Neural cell (in vitro differentiated cells): ENCODE measurements around the gene CFAP299. TPM values are rescaled to one million over a fixed set of nuclear protein-coding genes. Genes with fewer than 3 reads are reported as not detected.

ENCODE experiments used
- H2AFZ ChIP-seq: fragments of 200-600, 300-800 bp; sonication (generic), shearing (Covaris generic); 2 replicates; pipeline ENCODE4 v1.6.0; 2014; ENCODE audit warnings: low read depth, mild to moderate bottlenecking, antibody characterized with exemption, low read length, moderate library complexity
- H3F3A ChIP-seq: fragments of 200-600 bp; shearing (Covaris generic); 2 replicates; pipeline ENCODE4 v1.6.1; 2016; ENCODE audit warnings: mild to moderate bottlenecking, moderate library complexity, mixed read lengths, antibody characterized with exemption, low read length; ENCODE audit not compliant: insufficient read depth, poor library complexity, severe bottlenecking
- H3K27ac ChIP-seq: fragments of 200-600, 300-800 bp; sonication (generic), shearing (Covaris generic); 2 replicates; pipeline ENCODE4 v1.5.1; 2014; ENCODE audit warnings: mild to moderate bottlenecking, low read length, moderate library complexity
- H3K27me3 ChIP-seq: fragments of 300-800, 200-600 bp; sonication (generic), shearing (Covaris generic); 2 replicates; pipeline ENCODE4 v1.6.0; 2014; ENCODE audit warnings: mild to moderate bottlenecking, low read depth, low read length, moderate library complexity; ENCODE audit not compliant: insufficient read depth
- H3K36me3 ChIP-seq: fragments of 300-800, 200-600 bp; sonication (generic), shearing (Covaris generic); 2 replicates; pipeline ENCODE4 v1.5.1; 2014; ENCODE audit warnings: mild to moderate bottlenecking, antibody characterized with exemption, low read length, moderate library complexity; ENCODE audit not compliant: insufficient read depth
- H3K4me2 ChIP-seq: fragments of 300-800, 200-600 bp; sonication (generic), shearing (Covaris generic); 2 replicates; pipeline ENCODE4 v1.6.0; 2014; ENCODE audit warnings: mild to moderate bottlenecking, low read length
- H3K4me3 ChIP-seq: fragments of 300-800, 200-600 bp; sonication (generic), shearing (Covaris generic); 2 replicates; pipeline ENCODE4 v1.5.1; 2014; ENCODE audit warnings: mild to moderate bottlenecking, low read length, moderate library complexity
- H3K79me2 ChIP-seq: fragments of 200-600 bp; shearing (Covaris generic); replicated peaks from 2 replicates; pipeline ENCODE4 v1.6.0; 2014; ENCODE audit warnings: mild to moderate bottlenecking, low read length, moderate library complexity; ENCODE audit not compliant: insufficient read depth
- H3K9ac ChIP-seq: fragments of 300-800, 200-600 bp; sonication (generic), shearing (Covaris generic); 2 replicates; pipeline ENCODE4 v1.6.1; 2016; ENCODE audit warnings: mild to moderate bottlenecking, low read length, mixed read lengths
- H3K9me2 ChIP-seq: fragments of 200-600 bp; shearing (Covaris generic); 2 replicates; pipeline ENCODE4 v1.6.1; 2016; ENCODE audit warnings: mild to moderate bottlenecking, low read length, mixed read lengths; ENCODE audit not compliant: insufficient read depth
- H3K9me3 ChIP-seq: fragments of 200-600, 300-800 bp; sonication (generic), shearing (Covaris generic); 2 replicates; pipeline ENCODE4 v1.6.1; 2016; ENCODE audit warnings: mild to moderate bottlenecking, mixed run types, low read length, moderate library complexity, mixed read lengths
- H4K20me1 ChIP-seq: fragments of 200-600 bp; shearing (Covaris generic); 2 replicates; pipeline ENCODE4 v1.6.1; 2016; ENCODE audit warnings: mild to moderate bottlenecking, mixed run types; ENCODE audit not compliant: insufficient read depth
- EP300 ChIP-seq: fragments of 450-650 bp; conservative IDR thresholded peaks from 2 replicates; pipeline ENCODE4 v1.6.1; 2014; ENCODE audit warnings: antibody characterized with exemption, mild to moderate bottlenecking, moderate library complexity; ENCODE audit not compliant: poor library complexity, severe bottlenecking
- EZH2 ChIP-seq: fragments of 200-600, 300-800 bp; shearing (Covaris generic), sonication (generic); IDR thresholded peaks from 2 replicates; pipeline ENCODE4 v1.6.1; 2014; ENCODE audit warnings: antibody characterized with exemption, low read length, borderline replicate concordance, mild to moderate bottlenecking; ENCODE audit not compliant: insufficient read depth, poor library complexity, severe bottlenecking
- MXI1 ChIP-seq: fragments of 450-650 bp; conservative IDR thresholded peaks from 2 replicates; pipeline ENCODE4 v1.6.1; 2014; ENCODE audit warnings: antibody characterized with exemption, mild to moderate bottlenecking; ENCODE audit not compliant: poor library complexity, severe bottlenecking
- POLR2AphosphoS5 ChIP-seq: IDR thresholded peaks from 2 replicates; pipeline ENCODE4 v1.6.1; 2012
- RAD21 ChIP-seq: fragments of 450-650 bp; conservative IDR thresholded peaks from 2 replicates; pipeline ENCODE4 v1.6.1; 2014; ENCODE audit warnings: antibody characterized with exemption, mild to moderate bottlenecking, moderate library complexity
- SMC3 ChIP-seq: fragments of 450-650 bp; conservative IDR thresholded peaks from 2 replicates; pipeline ENCODE4 v1.6.1; 2014; ENCODE audit warnings: antibody characterized with exemption, mild to moderate bottlenecking, moderate library complexity; ENCODE audit not compliant: poor library complexity
- TAF1 ChIP-seq: IDR thresholded peaks from 2 replicates; pipeline ENCODE4 v1.6.1; 2012; ENCODE audit warnings: low read depth
- polyA plus RNA-seq: library from polyadenylated mRNA; depleted of rRNA; stranded (reverse); fragments of >200 nt; gene quantifications from 2 replicates; pipeline ENCODE4 v1.2.3, GENCODE V29; 2014
- TF ChIP-seq, protein P1 (sequence below): IDR thresholded peaks from 2 replicates; pipeline ENCODE4 v1.6.1; 2012; ENCODE audit warnings: borderline replicate concordance
- TF ChIP-seq, protein P2 (sequence below): fragments of 450-650 bp; IDR thresholded peaks from 2 replicates; pipeline ENCODE4 v1.5.1; 2014; ENCODE audit warnings: antibody characterized with exemption, mild to moderate bottlenecking, moderate library complexity; ENCODE audit not compliant: poor library complexity, severe bottlenecking

Gene CFAP299
- polyA plus RNA-seq, 1 donor from 2014 or later: not detected

DNA sequence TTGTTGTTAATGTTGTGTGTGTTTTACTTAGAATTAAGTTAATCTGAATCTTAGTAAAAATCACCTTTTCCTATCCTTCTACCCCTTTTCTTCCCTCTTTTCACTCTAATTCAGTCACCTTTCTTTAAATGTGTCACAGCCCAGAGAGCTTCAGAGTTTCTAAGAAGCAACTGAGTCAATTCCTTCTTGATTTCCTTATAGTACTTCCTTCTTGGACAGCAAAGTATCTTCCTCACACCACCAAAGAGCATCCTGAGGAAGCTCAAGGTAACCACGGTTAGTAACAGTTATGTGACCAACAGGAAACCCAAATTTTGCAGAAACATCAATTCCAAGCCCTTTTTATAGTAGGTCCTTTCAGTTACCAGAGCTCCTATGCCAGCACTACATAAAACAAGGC is 451.8 kb downstream of the CFAP299 start:
- Histone ChIP-seq H3K9ac (no peak overlapping the region), H3K27me3 (no peaks in the 10 kb centered on the region), H3K4me3 (no peak overlapping the region), H3K9me3 (no peaks in the 10 kb centered on the region), H3K9me2 (no peaks in the 10 kb centered on the region), H3K36me3 (no peaks in the 10 kb centered on the region), H2AFZ (no peak overlapping the region), H3K4me2 (no peak overlapping the region), H3K79me2 (no peaks in the 10 kb centered on the region), H3K27ac (no peak overlapping the region), H3F3A (no peaks in the 10 kb centered on the region), H4K20me1 (no peaks in the 10 kb centered on the region)
- TF ChIP-seq POLR2AphosphoS5 (no peak), RAD21 (no peak), SMC3 (no peak), TAF1 (no peak), EP300 (no peak), EZH2 (no peak), MXI1 (no peak)
- TF ChIP-seq, protein P1, sequence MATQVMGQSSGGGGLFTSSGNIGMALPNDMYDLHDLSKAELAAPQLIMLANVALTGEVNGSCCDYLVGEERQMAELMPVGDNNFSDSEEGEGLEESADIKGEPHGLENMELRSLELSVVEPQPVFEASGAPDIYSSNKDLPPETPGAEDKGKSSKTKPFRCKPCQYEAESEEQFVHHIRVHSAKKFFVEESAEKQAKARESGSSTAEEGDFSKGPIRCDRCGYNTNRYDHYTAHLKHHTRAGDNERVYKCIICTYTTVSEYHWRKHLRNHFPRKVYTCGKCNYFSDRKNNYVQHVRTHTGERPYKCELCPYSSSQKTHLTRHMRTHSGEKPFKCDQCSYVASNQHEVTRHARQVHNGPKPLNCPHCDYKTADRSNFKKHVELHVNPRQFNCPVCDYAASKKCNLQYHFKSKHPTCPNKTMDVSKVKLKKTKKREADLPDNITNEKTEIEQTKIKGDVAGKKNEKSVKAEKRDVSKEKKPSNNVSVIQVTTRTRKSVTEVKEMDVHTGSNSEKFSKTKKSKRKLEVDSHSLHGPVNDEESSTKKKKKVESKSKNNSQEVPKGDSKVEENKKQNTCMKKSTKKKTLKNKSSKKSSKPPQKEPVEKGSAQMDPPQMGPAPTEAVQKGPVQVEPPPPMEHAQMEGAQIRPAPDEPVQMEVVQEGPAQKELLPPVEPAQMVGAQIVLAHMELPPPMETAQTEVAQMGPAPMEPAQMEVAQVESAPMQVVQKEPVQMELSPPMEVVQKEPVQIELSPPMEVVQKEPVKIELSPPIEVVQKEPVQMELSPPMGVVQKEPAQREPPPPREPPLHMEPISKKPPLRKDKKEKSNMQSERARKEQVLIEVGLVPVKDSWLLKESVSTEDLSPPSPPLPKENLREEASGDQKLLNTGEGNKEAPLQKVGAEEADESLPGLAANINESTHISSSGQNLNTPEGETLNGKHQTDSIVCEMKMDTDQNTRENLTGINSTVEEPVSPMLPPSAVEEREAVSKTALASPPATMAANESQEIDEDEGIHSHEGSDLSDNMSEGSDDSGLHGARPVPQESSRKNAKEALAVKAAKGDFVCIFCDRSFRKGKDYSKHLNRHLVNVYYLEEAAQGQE: no peak
- TF ChIP-seq, protein P2, sequence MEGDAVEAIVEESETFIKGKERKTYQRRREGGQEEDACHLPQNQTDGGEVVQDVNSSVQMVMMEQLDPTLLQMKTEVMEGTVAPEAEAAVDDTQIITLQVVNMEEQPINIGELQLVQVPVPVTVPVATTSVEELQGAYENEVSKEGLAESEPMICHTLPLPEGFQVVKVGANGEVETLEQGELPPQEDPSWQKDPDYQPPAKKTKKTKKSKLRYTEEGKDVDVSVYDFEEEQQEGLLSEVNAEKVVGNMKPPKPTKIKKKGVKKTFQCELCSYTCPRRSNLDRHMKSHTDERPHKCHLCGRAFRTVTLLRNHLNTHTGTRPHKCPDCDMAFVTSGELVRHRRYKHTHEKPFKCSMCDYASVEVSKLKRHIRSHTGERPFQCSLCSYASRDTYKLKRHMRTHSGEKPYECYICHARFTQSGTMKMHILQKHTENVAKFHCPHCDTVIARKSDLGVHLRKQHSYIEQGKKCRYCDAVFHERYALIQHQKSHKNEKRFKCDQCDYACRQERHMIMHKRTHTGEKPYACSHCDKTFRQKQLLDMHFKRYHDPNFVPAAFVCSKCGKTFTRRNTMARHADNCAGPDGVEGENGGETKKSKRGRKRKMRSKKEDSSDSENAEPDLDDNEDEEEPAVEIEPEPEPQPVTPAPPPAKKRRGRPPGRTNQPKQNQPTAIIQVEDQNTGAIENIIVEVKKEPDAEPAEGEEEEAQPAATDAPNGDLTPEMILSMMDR: no peak

DNA sequence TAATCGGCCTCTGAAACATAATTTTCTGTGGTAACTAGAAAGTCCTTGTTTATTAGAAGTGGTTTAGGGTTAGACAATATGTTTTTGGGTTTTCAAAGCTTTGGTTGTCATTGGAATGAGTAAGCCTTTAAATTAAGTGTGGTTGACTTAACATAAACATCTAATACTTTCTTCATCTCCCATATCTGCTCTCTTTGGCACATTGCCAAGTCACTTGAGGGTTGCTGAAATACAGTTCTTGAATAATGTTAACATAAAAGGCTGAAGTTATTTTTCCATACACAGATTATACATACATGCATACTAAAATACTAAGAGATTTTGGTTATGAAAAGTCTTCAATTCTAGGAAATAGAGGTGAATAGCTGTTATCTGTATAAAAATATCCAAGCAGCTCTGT is 453.3 kb downstream of the CFAP299 start:
- Histone ChIP-seq H4K20me1 (no peaks in the 10 kb centered on the region), H2AFZ (no peak overlapping the region), H3K36me3 (no peaks in the 10 kb centered on the region), H3K4me2 (no peak overlapping the region), H3K9me3 (no peaks in the 10 kb centered on the region), H3K27ac (no peak overlapping the region), H3K9ac (no peak overlapping the region), H3F3A (no peaks in the 10 kb centered on the region), H3K4me3 (no peak overlapping the region), H3K79me2 (no peaks in the 10 kb centered on the region), H3K27me3 (no peaks in the 10 kb centered on the region), H3K9me2 (no peaks in the 10 kb centered on the region)
- TF ChIP-seq TAF1 (no peak), RAD21 (no peak), EZH2 (no peak), POLR2AphosphoS5 (no peak), MXI1 (no peak), EP300 (no peak), SMC3 (no peak)
- TF ChIP-seq, protein P2: no peak
- TF ChIP-seq, protein P1: no peak
